Ammon's horn (tissue), 1 donor: ENCODE results near the gene KLHL17.
"Not testable (repeated sequence)": the region's sequence is repeated elsewhere in the genome, so short reads cannot be mapped to it uniquely, and the experiment has no call there.

ENCODE experiments used
- DNase-seq: peaks from one replicate; pipeline ENCODE4 v3.0.0-alpha.2; 2016; ENCODE audit warnings: low spot score

KLHL17 gene

DNA sequence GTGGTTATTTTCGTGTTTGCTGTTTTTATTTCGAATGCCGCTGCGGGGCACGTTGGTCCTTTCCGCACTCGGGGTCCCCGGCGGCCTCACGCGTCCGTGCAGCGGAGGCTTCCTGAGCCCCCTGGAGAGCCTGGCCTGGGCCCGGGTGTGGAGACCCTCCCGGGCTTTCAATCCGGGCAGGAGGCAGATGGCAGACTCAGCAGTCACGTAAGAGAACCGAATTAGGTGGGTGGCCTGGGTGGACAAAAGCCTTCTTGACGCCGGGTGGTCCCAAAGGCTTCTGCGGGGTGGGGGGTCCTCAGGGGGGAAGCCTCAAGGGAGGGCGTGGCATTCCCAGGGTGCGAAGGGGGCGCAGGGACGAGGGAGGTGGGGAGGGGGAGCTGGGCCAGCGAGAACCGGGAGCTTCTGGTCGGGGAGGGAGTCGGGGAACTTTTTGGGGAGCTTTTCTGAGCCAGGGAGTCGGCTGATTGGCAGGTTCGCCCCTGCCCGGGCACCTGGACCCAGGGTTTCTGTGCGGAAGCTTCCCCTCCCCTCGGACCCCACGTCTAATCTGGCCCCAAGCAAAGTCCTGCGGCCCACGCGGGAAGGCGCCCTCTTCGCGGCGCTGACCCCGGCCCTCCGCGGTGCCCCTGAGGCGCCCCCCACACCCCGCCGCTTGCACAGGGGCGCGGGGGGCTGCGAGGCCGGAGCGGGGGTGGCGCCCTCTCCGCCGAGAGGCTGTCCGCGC, 40.8 kb downstream of the KLHL17 start:
- DNase-seq = no peak

DNA sequence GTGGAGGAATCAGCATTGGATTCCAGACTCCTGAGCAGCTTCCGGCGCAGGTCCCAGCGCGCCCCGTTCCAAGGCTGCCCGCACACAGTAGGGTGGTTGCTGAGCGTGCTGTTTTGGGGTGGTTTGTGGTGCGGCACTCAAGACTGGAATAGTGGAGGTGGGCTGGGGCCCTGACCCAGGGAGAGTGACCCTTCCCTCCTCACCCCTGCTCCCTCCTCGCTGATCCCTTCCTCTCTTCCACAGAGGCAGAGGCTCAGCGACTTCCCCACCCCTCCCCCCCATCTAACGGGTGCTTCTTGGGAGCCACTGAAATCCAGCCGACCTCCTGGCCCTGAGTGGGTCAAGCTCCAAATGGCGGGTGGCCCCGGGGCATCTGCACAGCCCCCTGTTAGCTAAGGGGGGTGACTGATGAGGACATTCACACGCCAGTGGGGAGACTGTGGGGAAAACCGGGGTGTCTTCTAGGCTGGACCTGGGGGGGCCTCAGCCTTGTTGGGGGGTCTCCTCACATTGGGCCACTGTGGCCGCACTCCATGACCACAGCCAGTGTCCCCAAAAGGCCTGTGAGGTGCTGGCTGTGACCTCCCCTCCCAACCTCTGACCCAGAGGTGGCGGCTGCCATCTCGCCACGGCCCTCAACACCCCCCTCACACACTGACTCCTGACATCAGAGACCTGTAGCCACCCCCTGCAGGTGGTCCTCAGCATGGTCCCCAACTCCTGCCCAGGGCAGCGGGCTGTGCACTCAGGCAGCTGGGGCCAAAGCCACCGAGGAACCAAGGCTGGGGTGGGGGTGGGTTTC, 43.4 kb downstream of the KLHL17 start:
- DNase-seq = no peak

DNA sequence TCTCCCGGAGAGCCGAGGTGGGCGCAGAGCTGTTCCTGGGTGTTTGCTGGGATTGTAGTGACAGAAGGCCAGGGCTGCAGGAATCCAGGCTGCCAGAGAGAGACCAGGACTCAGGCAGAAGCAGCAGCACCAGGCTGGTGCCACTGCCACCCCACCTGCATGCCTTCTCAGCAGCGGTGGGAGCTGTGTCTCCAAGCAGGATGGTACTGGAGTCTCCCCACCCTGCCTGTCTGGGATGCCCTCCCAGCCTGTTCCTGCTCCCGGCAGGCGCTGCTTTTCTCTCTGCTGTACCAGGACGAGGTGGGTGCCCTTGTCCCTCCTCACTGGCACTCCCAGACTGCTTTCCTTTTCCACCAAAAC, 44.0 kb downstream of the KLHL17 start:
- no peak for DNase-seq

DNA sequence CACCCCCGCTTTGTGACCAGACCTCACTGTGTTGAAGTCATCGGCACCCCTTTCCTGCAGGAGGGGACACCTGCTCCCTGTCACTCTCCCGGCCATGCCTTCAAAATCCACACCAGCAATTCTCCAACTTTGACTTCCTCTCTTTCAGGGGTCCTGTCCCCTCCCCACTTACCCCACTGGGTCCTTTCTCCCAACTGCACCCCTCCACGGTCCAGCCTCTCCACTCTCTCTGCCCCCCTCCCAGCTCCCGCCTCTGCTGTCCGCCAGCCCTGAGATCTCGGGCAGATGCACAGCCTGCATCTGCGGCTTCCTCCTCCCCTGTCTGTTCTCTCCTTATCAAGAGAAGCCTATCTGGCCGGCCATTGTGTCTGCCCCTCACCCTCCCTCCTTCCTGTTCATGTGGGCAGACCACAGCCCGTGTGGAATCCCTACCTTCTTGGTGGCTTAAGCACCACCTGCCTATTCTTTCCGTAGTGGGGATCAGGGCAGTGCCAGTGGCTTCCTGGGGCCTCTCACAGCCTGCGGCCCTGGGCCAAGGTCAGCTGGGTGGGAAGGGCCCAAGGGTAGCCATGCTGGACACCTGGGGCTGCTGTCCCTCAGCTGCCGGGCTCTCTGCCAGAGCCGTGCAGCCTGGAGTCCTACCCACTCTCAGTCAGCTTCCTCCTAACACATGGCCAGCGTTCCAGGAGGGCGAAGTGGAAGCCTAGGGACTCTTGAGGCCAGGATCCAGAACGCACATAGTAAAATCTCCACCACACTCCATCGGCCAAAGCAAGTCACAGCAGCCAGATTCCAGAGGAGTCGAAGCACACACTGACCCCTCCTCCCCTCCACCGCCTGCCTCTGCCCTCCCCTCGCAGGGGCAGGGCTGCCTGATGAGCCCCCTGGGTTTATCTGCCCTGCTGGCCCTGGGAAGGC, 44.7 kb downstream of the KLHL17 start:
- DNase-seq = no peak

DNA sequence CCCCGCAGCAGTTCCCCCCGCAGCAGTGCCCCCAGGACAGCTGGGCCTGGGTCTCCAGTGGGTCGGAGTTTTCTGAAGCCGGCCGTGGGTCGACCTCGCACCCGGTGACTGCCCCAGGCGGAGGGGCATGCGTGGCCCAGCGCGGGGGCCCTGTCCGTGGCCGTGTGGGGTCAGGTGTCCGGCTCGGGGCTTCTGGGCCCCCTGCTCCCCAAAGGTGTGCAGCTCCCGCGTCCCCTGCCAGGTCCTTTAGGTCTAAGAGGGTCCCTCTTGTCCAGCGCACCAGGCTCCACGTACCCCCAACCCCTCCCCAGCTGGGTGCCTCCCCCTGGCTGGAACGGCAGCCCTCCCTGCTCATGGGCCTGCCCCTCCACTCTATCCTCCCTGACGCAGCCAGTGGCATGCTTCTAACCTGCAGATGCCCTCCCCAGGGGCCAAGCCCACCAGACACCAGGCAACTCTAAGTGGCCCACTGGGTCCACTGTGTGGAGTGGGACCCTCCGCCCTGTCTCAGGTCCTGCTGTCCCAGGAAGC, 45.5 kb downstream of the KLHL17 start:
- DNase-seq = no peak

DNA sequence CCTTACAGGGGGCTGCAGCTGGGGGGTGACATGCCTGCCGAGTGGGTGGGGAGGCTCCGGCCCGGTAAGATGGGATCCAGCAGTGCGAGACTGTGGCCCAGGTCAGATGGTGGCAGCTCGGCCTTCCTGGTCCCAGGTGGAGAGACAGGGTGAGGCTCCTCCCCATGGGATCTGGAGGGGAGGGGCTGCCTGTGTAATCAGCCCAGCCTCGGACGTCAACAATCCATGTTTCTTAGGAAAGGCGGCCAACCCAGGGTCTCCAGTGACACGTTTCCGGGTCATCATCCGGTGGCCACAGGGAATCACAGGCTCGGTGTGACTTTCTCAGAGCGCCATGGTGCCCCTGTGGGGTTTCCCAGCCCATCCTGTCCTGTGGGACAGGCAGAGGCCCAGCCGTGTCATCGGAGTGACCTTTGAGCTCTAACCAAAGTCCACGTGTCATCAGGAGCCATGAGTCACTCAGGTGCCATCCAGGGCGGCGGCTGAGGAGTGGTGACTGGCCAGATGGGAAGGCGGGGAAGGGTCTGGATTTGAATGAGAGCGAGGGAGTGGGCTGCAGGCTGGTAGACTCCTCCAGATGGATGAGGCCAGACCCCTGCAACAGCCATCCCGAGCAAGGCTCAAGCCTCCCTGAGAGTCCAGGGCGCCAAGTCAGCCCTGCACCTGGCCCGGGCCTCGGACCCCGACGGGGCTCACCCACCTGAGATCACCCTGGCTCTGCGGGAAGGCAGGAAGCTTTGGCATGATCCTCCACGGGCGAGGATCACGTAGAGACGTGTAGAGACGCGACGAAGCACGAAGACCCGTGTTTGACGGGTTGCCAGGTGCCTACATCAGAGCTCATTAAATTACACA, 46.1 kb downstream of the KLHL17 start:
- DNase-seq = no peak

DNA sequence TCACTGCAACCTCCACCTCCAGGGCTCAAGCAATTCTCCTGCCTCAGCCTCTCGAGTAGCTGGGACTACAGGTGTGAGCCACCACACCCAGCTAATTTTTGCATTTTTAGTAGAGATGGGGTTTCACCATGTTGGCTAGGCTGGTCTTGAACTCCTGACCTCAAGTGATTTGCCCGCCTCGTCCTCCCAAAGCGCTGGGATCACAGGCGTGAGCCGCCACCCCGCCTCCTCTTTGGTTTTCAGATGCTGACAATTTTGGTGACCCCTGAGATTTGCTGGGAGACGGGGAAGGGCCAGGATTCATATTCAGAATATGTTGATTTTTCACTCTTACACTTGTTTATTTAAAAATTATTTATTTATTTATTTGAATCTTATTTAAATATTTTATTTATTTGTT, 49.7 kb downstream of the KLHL17 start:
- DNase-seq = not testable (repeated sequence)

DNA sequence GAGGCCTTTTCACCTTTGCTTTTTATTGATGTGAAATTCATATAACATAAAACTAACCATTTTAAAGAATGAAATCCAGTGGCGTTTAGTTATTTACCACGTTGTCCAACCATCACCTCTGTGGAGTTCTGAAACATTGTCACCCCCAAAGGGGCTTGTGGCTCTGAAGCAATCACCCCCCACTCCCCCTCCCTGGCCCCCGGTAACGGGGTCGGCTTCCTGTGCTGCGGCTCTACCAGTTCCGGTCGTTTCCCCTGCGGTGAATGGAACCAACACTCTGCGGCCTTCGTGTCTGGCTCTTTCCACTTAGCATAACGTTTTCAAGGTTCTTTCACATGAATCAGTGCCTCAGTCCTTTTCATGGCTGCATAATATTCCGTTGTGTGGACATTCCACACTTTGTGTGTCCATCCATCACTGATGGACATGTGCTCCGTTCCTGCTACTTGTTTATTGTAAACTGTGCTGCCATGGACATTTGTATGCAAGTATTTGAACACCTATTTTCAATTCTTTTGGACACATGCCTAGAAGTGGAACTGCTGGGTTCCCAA, 51.1 kb downstream of the KLHL17 start:
- DNase-seq = no peak

DNA sequence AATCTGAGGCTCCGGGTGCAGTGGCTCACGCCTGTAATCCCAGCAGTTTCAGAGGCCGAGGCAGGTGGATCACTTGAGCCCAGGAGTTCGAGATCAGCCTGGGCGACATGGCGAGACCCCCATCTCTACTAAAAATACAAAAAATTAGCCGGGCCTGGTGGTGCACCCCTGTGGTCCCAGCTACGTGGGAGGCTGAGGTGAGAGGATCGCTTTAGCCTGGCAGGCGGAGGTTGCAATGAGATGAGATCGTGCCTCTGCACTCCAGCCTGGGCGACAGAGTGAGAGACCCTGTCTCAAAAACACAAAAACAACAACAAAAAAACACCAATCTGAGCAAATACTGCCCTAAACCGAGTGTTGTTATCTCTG, 52.3 kb downstream of the KLHL17 start:
- not testable (repeated sequence) for DNase-seq

DNA sequence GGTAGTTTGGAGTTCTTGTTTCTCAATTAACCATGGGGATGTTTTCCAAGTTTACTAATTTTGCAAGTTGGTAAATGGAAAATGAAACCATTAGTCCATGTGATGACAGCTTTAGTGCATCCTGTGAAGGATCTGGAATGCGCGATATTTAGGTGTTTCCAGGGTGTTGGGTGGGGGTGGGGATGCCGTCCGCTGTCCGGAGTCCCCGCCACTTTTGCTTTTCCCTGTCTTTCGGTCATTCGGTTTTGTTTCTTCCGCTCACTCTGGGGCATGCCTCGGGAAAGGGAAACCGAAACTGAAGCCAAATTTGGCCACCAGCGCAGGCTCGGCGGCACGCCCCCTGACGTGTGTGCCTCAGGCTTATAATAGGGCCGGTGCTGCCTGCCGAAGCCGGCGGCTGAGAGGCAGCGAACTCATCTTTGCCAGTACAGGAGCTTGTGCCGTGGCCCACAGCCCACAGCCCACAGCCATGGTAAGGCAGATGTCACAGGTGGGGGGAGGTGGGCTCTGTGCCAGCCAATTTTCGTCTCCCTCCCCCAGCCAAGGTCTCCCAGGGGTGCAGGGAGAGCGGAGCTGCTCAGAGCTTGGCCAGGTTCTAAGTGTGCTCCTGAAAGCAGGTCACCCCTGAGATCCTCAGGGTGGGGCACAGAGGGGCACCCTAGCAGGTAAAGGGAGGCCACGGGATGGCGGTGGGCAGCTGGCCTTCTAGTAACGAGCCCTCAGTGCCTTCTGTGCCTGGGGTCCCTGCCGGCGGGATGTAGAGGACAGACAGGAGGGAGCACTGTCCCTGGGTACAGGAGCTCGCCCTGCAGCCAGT, 52.9 kb downstream of the KLHL17 start, which contains the start of gene ISG15:
Gene ISG15 (plus strand): TSS at position 393 of the 817 bp plus-strand sequence. CDS start 77 bp downstream, at position 470.
- peak; percentile 89 for DNase-seq

DNA sequence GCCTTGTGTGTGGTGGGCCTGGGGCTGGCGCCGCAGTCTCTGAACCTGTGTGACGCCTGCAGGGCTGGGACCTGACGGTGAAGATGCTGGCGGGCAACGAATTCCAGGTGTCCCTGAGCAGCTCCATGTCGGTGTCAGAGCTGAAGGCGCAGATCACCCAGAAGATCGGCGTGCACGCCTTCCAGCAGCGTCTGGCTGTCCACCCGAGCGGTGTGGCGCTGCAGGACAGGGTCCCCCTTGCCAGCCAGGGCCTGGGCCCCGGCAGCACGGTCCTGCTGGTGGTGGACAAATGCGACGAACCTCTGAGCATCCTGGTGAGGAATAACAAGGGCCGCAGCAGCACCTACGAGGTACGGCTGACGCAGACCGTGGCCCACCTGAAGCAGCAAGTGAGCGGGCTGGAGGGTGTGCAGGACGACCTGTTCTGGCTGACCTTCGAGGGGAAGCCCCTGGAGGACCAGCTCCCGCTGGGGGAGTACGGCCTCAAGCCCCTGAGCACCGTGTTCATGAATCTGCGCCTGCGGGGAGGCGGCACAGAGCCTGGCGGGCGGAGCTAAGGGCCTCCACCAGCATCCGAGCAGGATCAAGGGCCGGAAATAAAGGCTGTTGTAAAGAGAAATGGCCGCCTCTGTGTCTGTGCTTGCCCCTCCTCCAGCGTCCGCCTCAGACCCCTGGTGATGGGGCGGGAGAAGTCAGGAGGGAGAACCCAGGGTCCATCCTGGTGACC, 53.7 kb downstream of the KLHL17 start:
- DNase-seq = no peak

DNA sequence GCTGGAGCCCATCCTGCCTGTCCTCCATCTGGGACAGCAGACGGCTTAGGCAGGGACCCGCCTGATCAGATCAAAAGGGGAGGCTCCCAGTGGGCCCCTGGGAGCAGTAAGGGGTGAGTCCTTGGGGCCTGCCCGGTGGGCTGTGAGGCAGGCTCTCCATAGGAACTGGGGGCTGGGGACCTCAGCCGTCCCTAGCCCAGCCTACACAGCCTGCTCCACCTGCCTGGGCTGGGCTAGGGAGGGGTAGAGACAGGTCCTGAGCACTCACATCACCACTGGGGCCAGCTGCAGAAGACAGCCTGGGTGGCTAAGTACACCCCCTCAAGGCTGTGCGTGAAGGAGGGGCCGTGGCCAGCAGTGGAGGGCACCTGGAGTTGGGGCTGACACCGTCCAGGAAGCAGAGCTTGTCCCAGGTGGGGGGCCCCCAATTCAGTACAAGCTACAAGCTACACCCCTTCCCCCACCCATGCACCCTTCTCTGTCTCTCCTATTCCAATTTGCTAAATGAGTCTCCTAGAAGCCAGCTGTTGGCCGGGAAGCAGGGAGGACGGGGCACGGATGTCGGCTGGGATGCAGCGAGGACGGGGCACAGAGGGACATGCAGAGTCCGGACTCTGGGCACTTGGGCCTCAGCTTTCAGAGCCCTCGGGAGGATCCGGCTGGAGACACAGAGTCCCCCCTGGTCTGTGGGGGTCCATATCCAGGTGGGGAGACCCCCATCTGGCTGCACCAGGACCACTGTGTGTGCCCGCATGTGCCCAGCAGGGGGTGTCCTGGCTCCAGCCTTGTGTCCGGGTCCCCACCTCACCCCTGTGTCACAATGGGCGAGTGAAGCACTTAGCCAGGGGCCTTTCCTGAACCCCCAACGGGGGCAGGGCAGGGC, 54.7 kb downstream of the KLHL17 start:
- DNase-seq = no peak
